B cell (primary cell): ENCODE measurements around the gene SLC20A1. TPM values are rescaled to one million over a fixed set of nuclear protein-coding genes. Genes with fewer than 3 reads are reported as not detected.
A peak's percentile ranks its signal among the peaks of the same experiment; 100 is the strongest.

ENCODE experiments used
- ATAC-seq: fragments of 200-7000 bp; cut with Tn5 transposase; one replicate; pipeline ENCODE4 v1.10.0; 2021; ENCODE audit warnings: low read depth, mild to moderate bottlenecking, moderate number of reproducible peaks, moderate library complexity
- CTCF ChIA-PET: fragments of 350-600 bp; sonication (Branson Sonifier 250); formaldehyde crosslinking; loops from one replicate; lab custom pipeline; 2021; ENCODE audit warnings: antibody characterized with exemption, inconsistent platforms; lab: Charles Lee
- POLR2A ChIA-PET: fragments of 350-600 bp; sonication (Branson Sonifier 250); formaldehyde crosslinking; loops from one replicate; lab custom pipeline; 2021; ENCODE audit warnings: antibody characterized with exemption; lab: Charles Lee
- DNase-seq: peaks from one replicate; pipeline ENCODE4 v3.0.0; 2013
- H2AFZ ChIP-seq: 2 replicates; pipeline ENCODE4 v1.6.1; 2012; ENCODE audit warnings: mild to moderate bottlenecking, low read depth, low read length; ENCODE audit not compliant: insufficient read depth, poor library complexity, severe bottlenecking
- H3K27ac ChIP-seq, 2 donors: 1 replicate in 1 of 2; 2 replicates in 1 of 2; pipeline ENCODE4 v1.5.1; 2012 to 2013; ENCODE audit warnings: low read length in 2 of 2, mild to moderate bottlenecking in 2 of 2, moderate library complexity in 1 of 2
- H3K27me3 ChIP-seq, 4 experiments: fragments of 200-600 bp in 1 of 4; sonication (generic) in 1 of 4; replicated peaks in 1 of 4; 1 replicate in 2 of 4; 2 replicates in 2 of 4; pipeline versions ENCODE4 v1.6.1 to v1.7.0; 2013 to 2016; ENCODE audit warnings: low read length in 3 of 4, mild to moderate bottlenecking in 2 of 4, mixed read lengths in 1 of 4, moderate library complexity in 1 of 4; ENCODE audit not compliant: insufficient read depth in 4 of 4, control insufficient read depth in 3 of 4; ENCODE audit errors: control extremely low read depth in 1 of 4
- H3K36me3 ChIP-seq, 2 experiments: replicated peaks in 1 of 2; 1 replicate in 1 of 2; 2 replicates in 1 of 2; pipeline versions ENCODE4 v1.6.1 to v1.7.1; 2013; ENCODE audit warnings: low read length in 1 of 2; ENCODE audit not compliant: insufficient read depth in 2 of 2, control insufficient read depth in 1 of 2; ENCODE audit errors: control extremely low read depth in 1 of 2, extremely low read depth in 1 of 2
- H3K4me1 ChIP-seq, 2 donors: fragments of 200-600 bp in 1 of 2; sonication (generic) in 1 of 2; 1 replicate in 1 of 2; 2 replicates in 1 of 2; pipeline versions ENCODE4 v1.5.1 to v1.6.1; 2013 to 2017; ENCODE audit warnings: low read length in 2 of 2; ENCODE audit not compliant: control insufficient read depth in 2 of 2, insufficient read depth in 2 of 2
- H3K4me2 ChIP-seq: replicated peaks from 2 replicates; pipeline ENCODE3; 2012; ENCODE audit warnings: mild to moderate bottlenecking, low read depth, low read length; ENCODE audit not compliant: poor library complexity, severe bottlenecking
- H3K4me3 ChIP-seq, 5 experiments: fragments of 200-600 bp in 1 of 5; sonication (generic) in 1 of 5; 1 replicate in 3 of 5; 2 replicates in 2 of 5; pipeline versions ENCODE4 v1.5.1 to v1.7.0; 2011 to 2016; ENCODE audit warnings: low read length in 4 of 5, mild to moderate bottlenecking in 4 of 5, low read depth in 2 of 5, control low read depth in 1 of 5, moderate library complexity in 1 of 5; ENCODE audit not compliant: insufficient read depth in 1 of 5; ENCODE audit errors: control extremely low read depth in 1 of 5, extremely low read depth in 1 of 5
- H3K79me2 ChIP-seq: fragments of 200-600 bp; sonication (generic); one replicate; pipeline ENCODE4 v1.6.0; 2016; ENCODE audit warnings: low read length; ENCODE audit not compliant: control insufficient read depth, insufficient read depth
- H3K9ac ChIP-seq: fragments of 200-600 bp; sonication (generic); 2 replicates; pipeline ENCODE4 v1.6.1; 2017; ENCODE audit warnings: mild to moderate bottlenecking, low read length, moderate library complexity
- H3K9me3 ChIP-seq, 3 donors: one replicate each; pipeline versions ENCODE4 v1.6.1 to v1.7.1; 2013; ENCODE audit warnings: low read length in 2 of 3; ENCODE audit not compliant: control insufficient read depth in 2 of 3, insufficient read depth in 1 of 3; ENCODE audit errors: control extremely low read depth in 1 of 3
- H4K20me1 ChIP-seq: 2 replicates; pipeline ENCODE4 v1.6.0; 2012; ENCODE audit warnings: mild to moderate bottlenecking, low read length; ENCODE audit not compliant: insufficient read depth, control insufficient read depth, poor library complexity, severe bottlenecking
- H3K27ac Mint-ChIP-seq: one replicate; pipeline ENCODE4 v1.8.0; 2021; ENCODE audit warnings: mixed read lengths
- H3K27me3 Mint-ChIP-seq: one replicate; pipeline ENCODE4 v1.8.0; 2021; ENCODE audit warnings: mixed read lengths
- H3K4me1 Mint-ChIP-seq: one replicate; pipeline ENCODE4 v1.8.0; 2021; ENCODE audit warnings: mixed read lengths
- H3K4me3 Mint-ChIP-seq: one replicate; pipeline ENCODE4 v1.8.0; 2021; ENCODE audit warnings: mixed read lengths
- H3K9me3 Mint-ChIP-seq: one replicate; pipeline ENCODE4 v1.8.0; 2022; ENCODE audit warnings: mixed read lengths; ENCODE audit not compliant: insufficient read depth
- CTCF ChIP-seq: fragments of 200-600 bp; IDR thresholded peaks from one replicate; pipeline ENCODE4 v1.8.0; 2022; ENCODE audit warnings: antibody characterized with exemption, mild to moderate bottlenecking
- EZH2 ChIP-seq: IDR thresholded peaks from 2 replicates; pipeline ENCODE4 v1.6.1; 2012; ENCODE audit warnings: borderline replicate concordance, low read depth, mild to moderate bottlenecking, moderate library complexity, low read length; ENCODE audit not compliant: insufficient read depth, poor library complexity, severe bottlenecking
- WGBS: methylation state at CpG from one replicate; pipeline ENCODE4 v1.1.5; 2013; ENCODE audit warnings: missing lambda C conversion rate; ENCODE audit not compliant: insufficient coverage; 5-methylcytosine and 5-hydroxymethylcytosine counted together
- intact Hi-C: fragments of 100-400 bp; cut with micrococcal nuclease; formaldehyde crosslinking; loops from one replicate; pipeline ENCODE4 v1.10.0; 2022
- polyA plus RNA-seq: library from polyadenylated mRNA; depleted of rRNA; stranded (reverse); fragments of >200 nt; gene quantifications from 2 replicates; pipeline ENCODE4 v1.2.3, GENCODE V29; 2012
- total RNA-seq, 2 donors: library from RNA; stranded (reverse); fragments of 120-200 nt in 1 of 2; gene quantifications; 1 replicate in 1 of 2; 2 replicates in 1 of 2; pipeline versions ENCODE4 v1.2.3 to v1.2.4, GENCODE V29; 2013 to 2022

SLC20A1 gene
- total and polyA plus RNA-seq, 2 donors (not counting 1 experiment from before 2014, with no cell fraction given): 16.1 to 54.9 TPM

GRCh38 chr2:112636605-112637288 lies 9.0 kb upstream of the SLC20A1 start:
- TF ChIP-seq CTCF: no peak
- no peak for TF ChIP-seq EZH2
- no peaks in the 10 kb centered on the region for H3K27me3 Mint-ChIP-seq
- Histone ChIP-seq H3K4me3 (no peak overlapping the region), H3K27me3 (no peaks in the 10 kb centered on the region), H3K4me1 (peaks cover 9 to 12% of the 10 kb centered on the region in 2 donors), H3K4me2 (no peak overlapping the region), H3K9ac (no peak overlapping the region), H3K79me2 (no peaks in the 10 kb centered on the region), H2AFZ (no peak overlapping the region), H3K27ac (no peak overlapping the region), H3K9me3 (peaks cover 0 to 12% (median 4%) of the 10 kb centered on the region in 3 donors), H4K20me1 (no peaks in the 10 kb centered on the region), H3K36me3 (no peaks in the 10 kb centered on the region)
- ChIA-PET POLR2A (interaction anchor here (0.6 to 1.6 kb wide), 3 partner anchors 8 to 50 kb away, joined by 5 to 7 read pairs (median 5); no protein-coding TSS in a partner anchor), CTCF (interaction anchor here (0.6 to 16.6 kb wide), 5 partner anchors 9 to 1991 kb away, joined by 3 to 496 read pairs (median 3); partner anchors contain the start of gene NT5DC4)
- peak; percentile 29 for DNase-seq
- H3K9me3 Mint-ChIP-seq: no peaks in the 10 kb centered on the region
- intact Hi-C loops: no loop called here
- 55% methylated on average over 2 of the region's 7 CpGs for WGBS
- ATAC-seq: peak; percentile 92
- H3K4me1 Mint-ChIP-seq: peaks cover 16% of the 10 kb centered on the region
- H3K27ac Mint-ChIP-seq: peak overlapping the region; percentile 1
- no peak overlapping the region for H3K4me3 Mint-ChIP-seq

GRCh38 chr2:112637289-112637660 lies 8.5 kb upstream of the SLC20A1 start:
- no peaks in the 10 kb centered on the region for H3K27me3 ChIP-seq
- Mint-ChIP-seq H3K4me3 (no peak overlapping the region), H3K4me1 (peaks cover 13% of the 10 kb centered on the region), H3K9me3 (no peaks in the 10 kb centered on the region), H3K27me3 (no peaks in the 10 kb centered on the region), H3K27ac (no peak overlapping the region)
- no peak overlapping the region for H2AFZ ChIP-seq
- peaks cover 0 to 12% (median 4%) of the 10 kb centered on the region in 3 donors for H3K9me3 ChIP-seq
- H3K36me3 ChIP-seq: no peaks in the 10 kb centered on the region
- peaks cover 7 to 8% of the 10 kb centered on the region in 2 donors for H3K4me1 ChIP-seq
- DNase-seq: no peak
- H3K4me2 ChIP-seq: no peak overlapping the region
- H3K27ac ChIP-seq: no peak overlapping the region
- ChIA-PET POLR2A (interaction anchor here (0.6 to 1.6 kb wide), 2 partner anchors 8 to 50 kb away, joined by 5 to 7 read pairs; no protein-coding TSS in a partner anchor), CTCF (interaction anchor here (0.8 to 16.6 kb wide), 4 partner anchors 10 to 92 kb away, joined by 3 to 496 read pairs (median 3); partner anchors contain the start of gene NT5DC4)
- H4K20me1 ChIP-seq: no peaks in the 10 kb centered on the region
- no CpG with 5 or more reads among the region's 4 CpGs for WGBS
- intact Hi-C loops: no loop called here
- H3K9ac ChIP-seq: no peak overlapping the region
- ATAC-seq: no peak
- H3K79me2 ChIP-seq: no peaks in the 10 kb centered on the region
- TF ChIP-seq CTCF (no peak), EZH2 (no peak)
- no peak overlapping the region for H3K4me3 ChIP-seq
